K562 (cell line): ENCODE data around the gene GARIN5B. TPM values are rescaled to one million over a fixed set of nuclear protein-coding genes. Genes with fewer than 3 reads are reported as not detected.

ENCODE experiments used
- ARHGAP35 ChIP-seq: fragments of 450-650 bp; IDR thresholded peaks from 2 replicates; pipeline ENCODE4 v1.6.1; 2018; ENCODE audit not compliant: partially characterized antibody
- ARID3A ChIP-seq: IDR thresholded peaks from 2 replicates; pipeline ENCODE4 v1.6.1; 2012; ENCODE audit warnings: low read depth, low read length, improper control_type of control experiment, borderline replicate concordance
- CBX2 ChIP-seq: fragments of 200-600 bp; sonication (generic); IDR thresholded peaks from one replicate; pipeline ENCODE4 v1.6.1; 2012; ENCODE audit warnings: mild to moderate bottlenecking, low read length, inconsistent platforms; ENCODE audit not compliant: insufficient read depth, poor library complexity, severe bottlenecking
- CHD2 ChIP-seq: IDR thresholded peaks from 2 replicates; pipeline ENCODE4 v1.6.1; 2011; ENCODE audit warnings: low read depth, low read length
- EP400 ChIP-seq: fragments of 450-650 bp; IDR thresholded peaks from 2 replicates; pipeline ENCODE4 v1.6.1; 2017; ENCODE audit warnings: antibody characterized with exemption, mild to moderate bottlenecking, moderate library complexity
- MGA ChIP-seq: fragments of 450-650 bp; IDR thresholded peaks from 2 replicates; pipeline ENCODE4 v1.6.1; 2016; ENCODE audit warnings: mild to moderate bottlenecking, moderate library complexity
- SIN3A ChIP-seq, 2 experiments: fragments of 150-350 bp in 1 of 2; IDR thresholded peaks; 2 replicates each; pipeline ENCODE4 v1.6.1; 2011 to 2016; ENCODE audit warnings: borderline replicate concordance in 2 of 2, low read depth in 2 of 2, low read length in 2 of 2, mild to moderate bottlenecking in 2 of 2, moderate library complexity in 2 of 2; ENCODE audit not compliant: control insufficient read depth in 1 of 2
- SNRNP70 ChIP-seq: fragments of 200-400 bp; formaldehyde crosslinking; optimal IDR thresholded peaks from 2 replicates; pipeline ENCODE3; 2017; ENCODE audit warnings: low read depth, low read length
- ZBTB7A ChIP-seq: IDR thresholded peaks from 2 replicates; pipeline ENCODE4 v1.6.1; 2011; ENCODE audit warnings: low read depth, mild to moderate bottlenecking, low read length, moderate library complexity, borderline replicate concordance; ENCODE audit not compliant: control insufficient read depth
- ZNF143 ChIP-seq: sonication (generic); formaldehyde crosslinking; IDR thresholded peaks from 2 replicates; pipeline ENCODE4 v1.9.0; 2022; ENCODE audit warnings: mild to moderate bottlenecking, missing genetic modification reagents
- ZNF253 ChIP-seq: fragments of 250-450 bp; sonication (Bioruptor Pico); conservative IDR thresholded peaks from 2 replicates; pipeline ENCODE4 v1.6.1; 2021; ENCODE audit warnings: mild to moderate bottlenecking
- ZNF740 ChIP-seq, 3 experiments: fragments of 200-800 bp in 1 of 3; sonication (Bioruptor generic) in 1 of 3; sonication (generic) in 1 of 3; formaldehyde crosslinking in 1 of 3; IDR thresholded peaks; 2 replicates each; pipeline versions ENCODE4 v1.6.1 to v1.8.0; 2016 to 2022; ENCODE audit warnings: mild to moderate bottlenecking in 2 of 3, missing compliant biosample characterization in 2 of 3, missing genetic modification characterization in 2 of 3, missing genetic modification reagents in 1 of 3
- polyA plus RNA-seq, 8 experiments: library from polyadenylated mRNA; depleted of rRNA in 4 of 8; stranded (reverse) in 5 of 8; unstranded in 3 of 8; fragments of >200 nt; fragmentation: Nextera tagmentation in 2 of 8; fragmentation: Illumina TruSeq in 1 of 8; extraction: Ambion mirVana in 2 of 8; extraction: Trizol in 1 of 8; gene quantifications; 2 replicates each; pipeline versions ENCODE4 v1.2.1 to v1.2.3, GENCODE V29; 2011 to 2014; ENCODE audit warnings: inconsistent platforms in 1 of 8, missing spikeins in 1 of 8
- total RNA-seq, 7 experiments: library from RNA; depleted of rRNA in 6 of 7; stranded (reverse); fragments of >200 nt in 6 of 7; fragmentation: Illumina TruSeq in 2 of 7; extraction: Trizol in 2 of 7; gene quantifications; 2 replicates each; pipeline versions ENCODE4 v1.2.1 to v1.2.3, GENCODE V29; 2011 to 2021; ENCODE audit warnings: low replicate concordance in 1 of 7

Gene GARIN5B
- total and polyA plus RNA-seq, 9 of the 15 experiments (the other 6 are each of a cell fraction or from before 2014, with no cell fraction given): not detected

GRCh38 chr19:55385724-55386492, 22.8 kb upstream of the GARIN5B start, which contains the start of gene RPL28 (continued):
- TF ChIP-seq ZNF740 (CRISPR knock-in tag; IDR thresholded peaks at IDR 0.05) (no peak), ZNF740 (tag; IDR thresholded peaks at IDR 0.05) (no peak), ZNF253 (CRISPR knock-in tag) (no peak; the same call in 1 of the 2 replicates), ARHGAP35 (no peak), ARID3A (no peak), CHD2 (no peak), MGA (no peak), SNRNP70 (no peak), ZNF143 (CRISPR knock-in tag) (no peak), ZBTB7A (peak; percentile 15; the same call in 1 of the 2 replicates), EP400 (peak; percentile 81), CBX2 (no peak), SIN3A (IDR thresholded peaks at IDR 0.05; ENCODE audit: borderline replicate concordance in 2 of 2, control insufficient read depth in 1 of 2, low read depth in 2 of 2, low read length in 2 of 2) (peak; percentile 86 to 94; a peak in 3 of 4 replicates)
